ENCODE measurements around the gene REEP2. TPM values are rescaled to one million over a fixed set of nuclear protein-coding genes. Genes with fewer than 3 reads are reported as not detected.
A peak's percentile ranks its signal among the peaks of the same experiment; 100 is the strongest.

The REEP2 gene
- total RNA-seq, 2 experiments from 2014 or later: 3.9 to 5.1 TPM

- Histone ChIP-seq H3K9me3 (ENCODE audit: low read length) (no peaks in the 10 kb centered on the region), H3K36me3 (ENCODE audit: insufficient read depth, low read length) (peaks cover 50% of the 10 kb centered on the region), H3K4me1 (ENCODE audit: insufficient read depth, low read length, poor library complexity, severe bottlenecking) (no peaks in the 10 kb centered on the region), H3K79me2 (ENCODE audit: insufficient read depth, low read depth, low read length) (no peaks in the 10 kb centered on the region), H3K4me3 (ENCODE audit: low read depth, low read length, poor library complexity, severe bottlenecking) (no peak overlapping the region), H4K20me1 (ENCODE audit: insufficient read depth, low read length) (no peaks in the 10 kb centered on the region), H3K27ac (ENCODE audit: low read depth, low read length, poor library complexity, severe bottlenecking) (no peak overlapping the region), H3K4me2 (ENCODE audit: low read length) (no peak overlapping the region), H3K9me2 (ENCODE audit: insufficient read depth, low read length) (no peaks in the 10 kb centered on the region), H2AFZ (ENCODE audit: low read length) (no peak overlapping the region)
- CTCF ChIA-PET (ENCODE audit: unreplicated experiment): no interaction called here
- no peak for DNase-seq (ENCODE audit: low spot score)
- no peak for TF ChIP-seq CTCF (conservative IDR thresholded peaks at IDR 0.05; ENCODE audit: low read length)
- TF ChIP-seq EZH2phosphoT487 (IDR thresholded peaks at IDR 0.05; ENCODE audit: borderline replicate concordance, low read depth, low read length): no peak
- intact Hi-C loops (cut with micrococcal nuclease; ENCODE audit: unreplicated experiment): no loop called here
- BruUV-seq (replicated peaks): no TSS peak
- POLR2A ChIA-PET: no interaction called here
These were observed 2.9 kb upstream of the REEP2 start for GRCh38 chr5:138435943-138436342.

- TF ChIP-seq CTCF (conservative IDR thresholded peaks at IDR 0.05; ENCODE audit: low read length): no peak
- no peak for TF ChIP-seq EZH2phosphoT487 (IDR thresholded peaks at IDR 0.05; ENCODE audit: borderline replicate concordance, low read depth, low read length)
- H3K4me1 ChIP-seq (ENCODE audit: insufficient read depth, low read length, poor library complexity, severe bottlenecking): no peaks in the 10 kb centered on the region
- ChIA-PET POLR2A (interaction anchor here (1.2 kb wide), 1 partner anchor 11 kb away, joined by 3 read pairs; no protein-coding TSS in a partner anchor), CTCF (ENCODE audit: unreplicated experiment) (no interaction called here)
- no peaks in the 10 kb centered on the region for H3K79me2 ChIP-seq (ENCODE audit: insufficient read depth, low read depth, low read length)
- no peak overlapping the region for H3K27ac ChIP-seq (ENCODE audit: low read depth, low read length, poor library complexity, severe bottlenecking)
- BruUV-seq (replicated peaks): no TSS peak
- no peaks in the 10 kb centered on the region for H4K20me1 ChIP-seq (ENCODE audit: insufficient read depth, low read length)
- peaks cover 31% of the 10 kb centered on the region for H3K36me3 ChIP-seq (ENCODE audit: insufficient read depth, low read length)
- no peaks in the 10 kb centered on the region for H3K9me2 ChIP-seq (ENCODE audit: insufficient read depth, low read length)
- H2AFZ ChIP-seq (ENCODE audit: low read length): no peak overlapping the region
- intact Hi-C loops (cut with micrococcal nuclease; ENCODE audit: unreplicated experiment): no loop called here
- DNase-seq (ENCODE audit: low spot score): no peak
- H3K4me3 ChIP-seq (ENCODE audit: low read depth, low read length, poor library complexity, severe bottlenecking): peak overlapping the region; percentile 68
- peak overlapping the region; percentile 66 for H3K4me2 ChIP-seq (ENCODE audit: low read length)
- H3K9me3 ChIP-seq (ENCODE audit: low read length): no peaks in the 10 kb centered on the region
These were observed 694 bp upstream of the REEP2 start for GRCh38 chr5:138438003-138438723.

- intact Hi-C loops (cut with micrococcal nuclease; ENCODE audit: unreplicated experiment): no loop called here
- DNase-seq (ENCODE audit: low spot score): no peak
- Histone ChIP-seq H3K27ac (ENCODE audit: low read depth, low read length, poor library complexity, severe bottlenecking) (no peak overlapping the region), H3K4me1 (ENCODE audit: insufficient read depth, low read length, poor library complexity, severe bottlenecking) (no peaks in the 10 kb centered on the region), H3K4me2 (ENCODE audit: low read length) (peak overlapping the region; percentile 66), H3K4me3 (ENCODE audit: low read depth, low read length, poor library complexity, severe bottlenecking) (peak overlapping the region; percentile 68), H2AFZ (ENCODE audit: low read length) (0 out of 2 replicates have a peak overlapping the region, but pooled peaks have one; percentile 61), H3K79me2 (ENCODE audit: insufficient read depth, low read depth, low read length) (no peaks in the 10 kb centered on the region), H4K20me1 (ENCODE audit: insufficient read depth, low read length) (no peaks in the 10 kb centered on the region), H3K36me3 (ENCODE audit: insufficient read depth, low read length) (peaks cover 21% of the 10 kb centered on the region), H3K9me3 (ENCODE audit: low read length) (no peaks in the 10 kb centered on the region), H3K9me2 (ENCODE audit: insufficient read depth, low read length) (no peaks in the 10 kb centered on the region)
- BruUV-seq (replicated peaks): no TSS peak
- POLR2A ChIA-PET: no interaction called here
- TF ChIP-seq CTCF (conservative IDR thresholded peaks at IDR 0.05; ENCODE audit: low read length): no peak
- TF ChIP-seq EZH2phosphoT487 (IDR thresholded peaks at IDR 0.05; ENCODE audit: borderline replicate concordance, low read depth, low read length): no peak
- CTCF ChIA-PET (ENCODE audit: unreplicated experiment): no interaction called here
These were observed 761 bp downstream of the REEP2 start for GRCh38 chr5:138439477-138440158.

All from OCI-LY7 (cell line).